Measurements from ENCODE around the gene E2F3. TPM values are rescaled to one million over a fixed set of nuclear protein-coding genes. Genes with fewer than 3 reads are reported as not detected.

E2F3 gene
- total and polyA plus RNA-seq, 2 donors (not counting 3 experiments of a cell fraction or from before 2014, with no cell fraction given): 8.6 to 22.0 TPM

DNA sequence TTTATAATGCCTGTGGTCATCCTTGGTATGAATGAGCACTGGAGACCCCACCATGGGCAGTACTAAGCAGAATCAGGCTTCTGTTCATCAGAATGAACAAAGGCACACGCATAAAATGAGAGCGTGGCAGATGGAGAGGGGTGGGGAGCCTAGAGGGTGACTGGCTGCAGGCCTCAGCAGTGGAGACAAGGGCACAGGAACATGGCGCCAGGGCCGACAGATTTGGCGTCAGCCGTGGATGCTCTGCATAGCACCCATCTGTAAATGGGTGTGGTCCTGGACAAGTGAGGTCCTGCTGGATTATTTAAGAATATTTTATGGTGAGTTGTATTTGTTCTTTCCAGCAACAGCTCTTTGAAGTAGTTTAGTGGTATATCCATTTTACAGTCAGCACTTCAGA is 33.1 kb downstream of the E2F3 start:
- CTCF ChIA-PET: no interaction called here

More for the DNA sequence above, 33.1 kb downstream of the E2F3 start:
- no peaks in the 10 kb centered on the region for H3K4me1 ChIP-seq (ENCODE audit: control insufficient read depth, extremely low read depth, insufficient read depth, low read length)
- no peaks in the 10 kb centered on the region for H3K9me1 ChIP-seq (replicated peaks; ENCODE audit: control insufficient read depth, extremely low read depth, insufficient read depth, low read length)
- dilution Hi-C loops (cut with MboI; ENCODE audit: extremely low pct_ligation_motif_present, low sequenced_read_pairs) (no loop called here), intact Hi-C loops (cut with micrococcal nuclease) (no loop called here)
- H3K4me2 ChIP-seq (ENCODE audit: insufficient read depth, low read length): no peak overlapping the region
- H3K27me3 ChIP-seq (ENCODE audit: control insufficient read depth in 2 of 2, insufficient read depth in 2 of 2, low read length in 2 of 2): no peaks in the 10 kb centered on the region
- H3K9ac ChIP-seq (replicated peaks; ENCODE audit: extremely low read depth, insufficient read depth, low read length): no peak overlapping the region
- H3K27ac ChIP-seq (ENCODE audit: insufficient read depth, low read depth, low read length): no peak overlapping the region
- no peak for FAIRE-seq
- H3K9me3 ChIP-seq (replicated peaks; ENCODE audit: control insufficient read depth, insufficient read depth, low read length): no peaks in the 10 kb centered on the region
- H4K20me1 ChIP-seq (replicated peaks; ENCODE audit: control insufficient read depth, extremely low read depth, insufficient read depth, low read length): peaks cover 2% of the 10 kb centered on the region
- no peak overlapping the region for H2AFZ ChIP-seq (ENCODE audit: low read depth, low read length)
- peaks cover 2 to 4% of the 10 kb centered on the region in 2 experiments for H3K36me3 ChIP-seq (ENCODE audit: control insufficient read depth in 2 of 2, extremely low read depth in 1 of 2, insufficient read depth in 2 of 2, low read length in 2 of 2)
- DNase-seq (ENCODE audit: low read depth, low spot score): no peak
- POLR2A ChIA-PET: no interaction called here
- peaks cover 82% of the 10 kb centered on the region for H3K79me2 ChIP-seq (ENCODE audit: control insufficient read depth, insufficient read depth, low read length)
- no peak overlapping the region for H3K4me3 ChIP-seq (replicated peaks in 1 of 3; ENCODE audit: insufficient read depth in 1 of 3, low read depth in 1 of 3, low read length in 3 of 3)
- no TSS peak for BruUV-seq (replicated peaks)
- no peak for TF ChIP-seq POLR2A (IDR thresholded peaks at IDR 0.05; ENCODE audit: low read depth, low read length)
- TF ChIP-seq, protein P1, sequence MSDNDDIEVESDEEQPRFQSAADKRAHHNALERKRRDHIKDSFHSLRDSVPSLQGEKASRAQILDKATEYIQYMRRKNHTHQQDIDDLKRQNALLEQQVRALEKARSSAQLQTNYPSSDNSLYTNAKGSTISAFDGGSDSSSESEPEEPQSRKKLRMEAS (IDR thresholded peaks at IDR 0.05; ENCODE audit: insufficient read depth, insufficient read length): no peak
- no peak for TF ChIP-seq POLR2AphosphoS5 (IDR thresholded peaks at IDR 0.05; ENCODE audit: insufficient read depth, low read depth, low read length)
- TF ChIP-seq GATA2 (IDR thresholded peaks at IDR 0.05; ENCODE audit: insufficient read depth, insufficient read length, low read depth, low read length): no peak
- TF ChIP-seq EZH2 (IDR thresholded peaks at IDR 0.05; ENCODE audit: borderline replicate concordance, low read depth, low read length, severe bottlenecking): no peak
- TF ChIP-seq, protein P2, sequence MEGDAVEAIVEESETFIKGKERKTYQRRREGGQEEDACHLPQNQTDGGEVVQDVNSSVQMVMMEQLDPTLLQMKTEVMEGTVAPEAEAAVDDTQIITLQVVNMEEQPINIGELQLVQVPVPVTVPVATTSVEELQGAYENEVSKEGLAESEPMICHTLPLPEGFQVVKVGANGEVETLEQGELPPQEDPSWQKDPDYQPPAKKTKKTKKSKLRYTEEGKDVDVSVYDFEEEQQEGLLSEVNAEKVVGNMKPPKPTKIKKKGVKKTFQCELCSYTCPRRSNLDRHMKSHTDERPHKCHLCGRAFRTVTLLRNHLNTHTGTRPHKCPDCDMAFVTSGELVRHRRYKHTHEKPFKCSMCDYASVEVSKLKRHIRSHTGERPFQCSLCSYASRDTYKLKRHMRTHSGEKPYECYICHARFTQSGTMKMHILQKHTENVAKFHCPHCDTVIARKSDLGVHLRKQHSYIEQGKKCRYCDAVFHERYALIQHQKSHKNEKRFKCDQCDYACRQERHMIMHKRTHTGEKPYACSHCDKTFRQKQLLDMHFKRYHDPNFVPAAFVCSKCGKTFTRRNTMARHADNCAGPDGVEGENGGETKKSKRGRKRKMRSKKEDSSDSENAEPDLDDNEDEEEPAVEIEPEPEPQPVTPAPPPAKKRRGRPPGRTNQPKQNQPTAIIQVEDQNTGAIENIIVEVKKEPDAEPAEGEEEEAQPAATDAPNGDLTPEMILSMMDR (IDR thresholded peaks at IDR 0.05; ENCODE audit: extremely low read depth in 1 of 2, insufficient read depth in 1 of 2, low read depth in 1 of 2, low read length in 2 of 2): no peak
- no peak for TF ChIP-seq JUN (IDR thresholded peaks at IDR 0.05; ENCODE audit: borderline replicate concordance, insufficient read depth, insufficient read length, low read depth)
